G401 (cell line): ENCODE measurements around the gene PTPRN2. TPM values are rescaled to one million over a fixed set of nuclear protein-coding genes. Genes with fewer than 3 reads are reported as not detected.

Experiments
- DNase-seq: peaks from one replicate; pipeline ENCODE4 v3.0.0-alpha.2; 2015; ENCODE audit warnings: low spot score
- in situ Hi-C: cut with HindIII; loops from 2 replicates; pipeline ENCODE4 v1.10.0; 2016; ENCODE audit warnings: low sequenced_read_pairs, mixed read lengths
- total RNA-seq: library from RNA; depleted of rRNA; stranded (reverse); fragments of >200 nt; shearing (Covaris generic); gene quantifications from 2 replicates; pipeline ENCODE4 v1.2.3, GENCODE V29; 2014

Gene PTPRN2
- total RNA-seq, 1 experiment from 2014 or later: not detected

- DNase-seq: no peak
- in situ Hi-C loops: no loop called here
These were observed 750.6 kb downstream of the PTPRN2 start for GRCh38 chr7:157837047-157837446.

GRCh38 chr7:157834501-157835163 is 753.0 kb downstream of the PTPRN2 start:
- in situ Hi-C loops: no loop called here

DNA sequence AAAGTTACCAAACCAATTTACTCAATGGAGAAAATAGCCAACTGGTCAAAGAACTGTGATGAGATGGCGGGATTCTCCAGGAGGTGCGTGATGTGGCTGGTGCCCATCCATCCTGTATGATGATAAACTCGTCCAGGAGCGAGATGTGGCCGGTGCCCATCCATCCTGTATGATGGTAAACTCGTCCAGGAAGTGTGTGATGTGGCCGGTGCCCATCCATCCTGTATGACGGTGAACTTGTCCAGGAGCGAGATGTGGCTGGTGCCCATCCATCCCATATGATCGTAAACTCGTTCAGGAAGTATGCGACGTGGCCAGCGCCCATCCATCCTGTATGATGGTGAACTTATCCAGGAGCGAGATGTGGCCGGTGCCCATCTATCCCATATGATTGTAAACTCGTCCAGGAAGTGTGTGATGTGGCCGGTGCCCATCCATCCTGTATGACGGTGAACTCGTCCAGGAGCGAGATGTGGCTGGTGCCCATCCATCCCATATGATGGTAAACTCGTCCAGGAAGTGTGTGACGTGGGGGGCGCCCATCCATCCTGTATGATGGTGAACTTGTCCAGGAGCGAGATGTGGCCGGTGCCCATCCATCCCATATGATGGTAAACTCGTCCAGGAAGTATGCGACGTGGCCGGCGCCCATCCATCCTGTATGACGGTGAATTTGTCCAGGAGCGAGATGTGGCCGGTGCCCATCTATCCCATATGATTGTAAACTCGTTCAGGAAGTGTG is 754.6 kb downstream of the PTPRN2 start:
- in situ Hi-C loops: no loop called here
- no peak for DNase-seq

More at GRCh38 chr7:157834501-157835163, 753.0 kb downstream of the PTPRN2 start:
- no peak for DNase-seq

GRCh38 chr7:157832421-157832820 is 755.2 kb downstream of the PTPRN2 start:
- in situ Hi-C loops: no loop called here
- DNase-seq: peak; percentile 11

DNA sequence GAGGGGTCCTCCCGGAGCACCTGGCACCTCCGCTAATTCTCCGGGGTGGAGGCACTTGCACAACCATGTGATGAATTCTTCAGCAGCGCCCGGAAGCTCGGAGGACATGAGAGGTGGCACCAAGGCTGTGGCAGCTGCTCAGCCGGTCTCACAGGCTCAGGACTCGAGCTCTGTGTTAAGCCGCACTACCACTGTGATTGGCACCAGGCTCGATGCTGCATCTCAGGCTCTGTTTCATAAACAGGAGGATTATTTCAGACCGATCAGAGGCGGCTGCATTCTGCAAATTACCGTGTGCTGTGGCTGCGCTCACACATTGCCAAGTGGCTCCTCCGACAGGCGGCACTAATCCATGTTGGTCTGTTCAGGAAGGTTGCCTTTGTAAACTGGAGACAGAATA is 755.6 kb downstream of the PTPRN2 start:
- in situ Hi-C loops: no loop called here
- peak; percentile 58 for DNase-seq

- in situ Hi-C loops: no loop called here
- no peak for DNase-seq
These were observed 756.3 kb downstream of the PTPRN2 start for GRCh38 chr7:157831143-157831905.

- in situ Hi-C loops: no loop called here
- no peak for DNase-seq
These were observed 757.3 kb downstream of the PTPRN2 start for GRCh38 chr7:157830331-157830730.

- in situ Hi-C loops: no loop called here
- no peak for DNase-seq
These were observed 758.1 kb downstream of the PTPRN2 start for GRCh38 chr7:157829491-157829890.

DNA sequence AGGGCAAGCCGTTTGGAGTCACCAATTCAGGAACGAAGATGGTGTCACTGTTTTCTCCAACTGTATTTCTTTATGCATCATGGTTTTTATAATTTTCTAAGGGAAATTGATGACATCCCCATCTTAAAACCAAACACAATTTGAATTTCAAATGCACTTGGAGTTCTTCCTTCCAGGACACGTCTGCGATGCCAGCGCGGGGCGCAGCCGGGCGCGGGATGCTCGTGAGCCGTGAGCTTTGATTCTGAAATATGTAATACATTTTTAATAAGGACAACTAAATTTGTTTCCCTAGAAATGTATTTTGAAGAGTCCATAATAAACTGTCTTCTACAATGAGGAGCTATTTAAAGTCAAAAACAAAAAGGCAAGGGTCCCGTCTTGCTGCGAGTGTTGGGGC is 758.7 kb downstream of the PTPRN2 start:
- in situ Hi-C loops: no loop called here

DNA sequence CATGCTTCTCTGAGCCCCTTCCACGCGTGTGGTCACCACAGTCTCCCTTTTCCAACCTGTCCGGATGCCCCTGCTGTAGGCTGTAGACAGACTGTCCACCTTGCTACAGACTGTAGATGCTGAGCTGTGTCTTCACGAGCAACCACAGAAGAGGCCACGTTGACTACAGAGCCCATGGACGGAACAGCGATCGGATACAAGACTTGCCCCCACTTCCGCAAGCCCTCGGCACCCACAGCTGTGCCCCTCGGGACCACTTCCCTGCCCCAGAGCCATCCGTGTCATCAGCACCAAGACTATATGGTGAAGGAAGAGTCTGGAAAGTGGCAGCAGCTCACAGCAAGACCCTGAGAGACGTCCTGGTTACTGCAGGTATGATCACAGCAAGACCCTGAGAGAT is 759.4 kb downstream of the PTPRN2 start:
- no peak for DNase-seq
- in situ Hi-C loops: no loop called here

More for the DNA sequence above, 758.7 kb downstream of the PTPRN2 start:
- no peak for DNase-seq

DNA sequence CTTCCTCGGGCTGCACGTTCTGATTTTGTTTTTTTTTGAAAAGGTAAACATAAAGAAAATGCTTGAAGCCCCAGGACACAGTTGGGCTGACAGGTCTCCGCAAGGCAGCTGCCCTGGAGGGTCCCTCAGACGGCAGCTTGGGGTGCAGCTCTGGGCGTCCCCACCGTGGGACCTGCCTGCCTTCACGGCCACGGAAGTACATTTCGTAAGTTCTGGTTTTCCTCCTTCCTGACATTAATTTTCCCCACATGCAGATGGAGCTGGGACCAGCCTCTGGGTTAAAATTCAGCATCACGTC is 759.8 kb downstream of the PTPRN2 start:
- DNase-seq: no peak
- in situ Hi-C loops: no loop called here

- in situ Hi-C loops: no loop called here
- DNase-seq: no peak
These were observed 760.4 kb downstream of the PTPRN2 start for GRCh38 chr7:157827045-157827862.

- in situ Hi-C loops: no loop called here
- DNase-seq: no peak
These were observed 761.1 kb downstream of the PTPRN2 start for GRCh38 chr7:157826566-157826965.

DNA sequence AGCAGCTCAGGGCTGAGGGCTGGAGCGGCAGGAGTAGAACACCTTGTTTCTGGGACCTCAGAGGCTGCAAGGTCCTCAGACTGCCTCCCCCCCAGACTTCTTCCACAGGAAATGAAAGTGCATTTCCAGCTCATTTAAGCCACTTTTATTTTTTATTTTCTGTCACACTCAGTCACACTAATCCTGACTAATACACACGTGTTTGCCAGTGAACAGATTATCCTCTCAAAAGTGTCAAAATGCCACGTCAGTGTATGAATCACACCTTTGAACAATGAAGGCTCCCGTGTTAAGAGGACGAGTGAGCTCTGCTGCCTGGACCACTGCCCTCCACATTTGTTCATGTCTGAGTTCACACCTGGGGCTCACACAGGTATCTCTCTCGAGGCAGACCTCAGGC is 762.3 kb downstream of the PTPRN2 start:
- DNase-seq: no peak
- in situ Hi-C loops: no loop called here

- in situ Hi-C loops: no loop called here
- no peak for DNase-seq
These were observed 762.9 kb downstream of the PTPRN2 start for GRCh38 chr7:157824819-157825121.

GRCh38 chr7:157824011-157824818 is 763.4 kb downstream of the PTPRN2 start:
- no peak for DNase-seq
- in situ Hi-C loops: no loop called here

DNA sequence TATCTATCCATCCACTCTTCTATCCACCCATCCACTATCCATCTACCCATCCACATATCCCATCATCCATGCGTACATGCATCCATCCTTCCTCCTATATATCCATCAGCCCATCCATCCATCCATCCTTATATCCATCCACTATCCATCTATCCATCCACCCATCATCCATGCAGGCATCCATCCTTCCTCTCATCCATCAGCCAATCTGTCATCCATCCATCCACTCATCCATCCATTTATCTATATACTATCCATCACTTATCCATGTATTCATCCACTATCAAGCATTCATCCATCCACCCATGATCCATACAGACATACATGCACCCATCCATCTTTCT is 765.0 kb downstream of the PTPRN2 start:
- in situ Hi-C loops: no loop called here
- no peak for DNase-seq

DNA sequence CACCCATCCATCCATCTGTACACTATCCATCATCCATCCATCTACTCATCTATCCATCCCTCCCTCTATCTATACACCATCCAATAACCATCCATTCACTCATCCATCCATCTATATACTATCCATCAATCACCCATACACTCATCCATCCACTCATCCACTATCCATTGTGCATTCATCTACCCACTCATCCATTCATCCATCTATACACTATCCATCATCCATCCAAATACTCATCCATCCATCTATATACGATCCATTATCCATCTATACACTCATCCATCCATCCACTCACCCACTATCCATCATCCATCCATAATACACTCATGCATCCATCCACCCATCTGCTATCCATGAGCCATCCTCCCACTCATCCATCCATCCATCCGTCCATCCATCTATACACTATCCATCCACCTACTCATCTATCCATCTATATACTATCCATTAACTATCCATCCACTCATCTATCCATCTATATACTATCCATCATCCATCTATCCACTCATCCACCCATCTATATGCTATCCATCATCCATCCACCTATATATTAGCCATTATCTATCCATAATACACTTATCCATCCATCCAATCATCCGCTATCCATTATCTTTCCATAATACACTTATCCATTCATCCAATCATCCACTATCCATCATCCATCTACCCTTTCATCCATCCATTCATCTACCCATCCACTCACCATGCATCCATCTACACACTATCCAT is 765.5 kb downstream of the PTPRN2 start:
- no peak for DNase-seq
- in situ Hi-C loops: no loop called here
